ENCODE results near the gene DUSP7.

GRCh38 chr3:52079958-52080357 lies 23.6 kb upstream of the DUSP7 start:
- TF ChIP-seq POLR2AphosphoS5 (IDR thresholded peaks at IDR 0.05; ENCODE audit: low read depth, low read length) (no peak), EZH2 (IDR thresholded peaks at IDR 0.05) (no peak)

Measured in HCT116 (cell line).